OCI-LY7 (cell line): ENCODE measurements around the gene PRKCI. TPM values are rescaled to one million over a fixed set of nuclear protein-coding genes. Genes with fewer than 3 reads are reported as not detected.

Source experiments
- BruUV-seq: library from RNA; stranded (reverse); fragments of 400-500 nt; replicated peaks from 2 replicates; lab custom pipeline; 2021; lab: Mats Ljungman, UMichigan
- CTCF ChIA-PET: fragments of 300-600 bp; sonication (Branson Sonifier 250); formaldehyde crosslinking; loops from one replicate; lab custom pipeline; 2022; ENCODE audit warnings: antibody characterized with exemption; ENCODE audit not compliant: unreplicated experiment; lab: Charles Lee
- POLR2A ChIA-PET: fragments of 300-600 bp; sonication (Branson Sonifier 250); formaldehyde crosslinking; loops from one replicate; lab custom pipeline; 2022; ENCODE audit warnings: antibody characterized with exemption; lab: Charles Lee
- DNase-seq: peaks from one replicate; pipeline ENCODE4 v3.0.0-alpha.2; 2015; ENCODE audit warnings: low spot score
- H2AFZ ChIP-seq: fragments of 200-600 bp; sonication (generic), shearing (Covaris generic); 2 replicates; pipeline ENCODE4 v1.6.1; 2014; ENCODE audit warnings: mild to moderate bottlenecking, antibody characterized with exemption, low read length, moderate library complexity
- H3K27ac ChIP-seq: fragments of 200-600 bp; sonication (generic); 2 replicates; pipeline ENCODE4 v1.5.1; 2014; ENCODE audit warnings: mixed run types, low read depth, mild to moderate bottlenecking, moderate library complexity, low read length, inconsistent platforms; ENCODE audit not compliant: poor library complexity, severe bottlenecking
- H3K36me3 ChIP-seq: fragments of 200-600 bp; sonication (generic); 2 replicates; pipeline ENCODE4 v1.6.1; 2014; ENCODE audit warnings: mild to moderate bottlenecking, antibody characterized with exemption, low read length, moderate library complexity, mixed read lengths; ENCODE audit not compliant: insufficient read depth
- H3K4me1 ChIP-seq: fragments of 200-600 bp; sonication (generic); 2 replicates; pipeline ENCODE4 v1.5.1; 2014; ENCODE audit warnings: mild to moderate bottlenecking, low read length; ENCODE audit not compliant: insufficient read depth, poor library complexity, severe bottlenecking
- H3K4me2 ChIP-seq: fragments of 200-600 bp; sonication (generic); 2 replicates; pipeline ENCODE4 v1.6.1; 2014; ENCODE audit warnings: mild to moderate bottlenecking, low read length
- H3K4me3 ChIP-seq: fragments of 200-600 bp; sonication (generic); 2 replicates; pipeline ENCODE4 v1.5.1; 2014; ENCODE audit warnings: mild to moderate bottlenecking, low read depth, low read length; ENCODE audit not compliant: poor library complexity, severe bottlenecking
- H3K79me2 ChIP-seq: fragments of 200-600 bp; sonication (generic); 2 replicates; pipeline ENCODE4 v1.6.1; 2016; ENCODE audit warnings: low read depth, mild to moderate bottlenecking, low read length, moderate library complexity, mixed read lengths; ENCODE audit not compliant: insufficient read depth
- H3K9me2 ChIP-seq: fragments of 200-600 bp; sonication (generic); 2 replicates; pipeline ENCODE4 v1.6.1; 2016; ENCODE audit warnings: mild to moderate bottlenecking, low read length, mixed read lengths; ENCODE audit not compliant: insufficient read depth
- H3K9me3 ChIP-seq: fragments of 200-600 bp; sonication (generic); 2 replicates; pipeline ENCODE4 v1.6.1; 2014; ENCODE audit warnings: mild to moderate bottlenecking, mixed run types, low read length, mixed read lengths
- H4K20me1 ChIP-seq: fragments of 200-600 bp; sonication (generic); 2 replicates; pipeline ENCODE4 v1.6.1; 2014; ENCODE audit warnings: mild to moderate bottlenecking, antibody characterized with exemption, low read length, moderate library complexity, mixed read lengths; ENCODE audit not compliant: insufficient read depth
- CTCF ChIP-seq: fragments of 200-600 bp; sonication (generic); conservative IDR thresholded peaks from 2 replicates; pipeline ENCODE4 v1.5.1; 2014; ENCODE audit warnings: mild to moderate bottlenecking, antibody characterized with exemption, low read length, moderate library complexity, mixed read lengths
- EZH2phosphoT487 ChIP-seq: fragments of 200-600 bp; sonication (generic); IDR thresholded peaks from 2 replicates; pipeline ENCODE4 v1.6.1; 2018; ENCODE audit warnings: low read depth, borderline replicate concordance, mild to moderate bottlenecking, mixed run types, antibody characterized with exemption, low read length, moderate library complexity, mixed read lengths
- intact Hi-C: fragments of 100-400 bp; cut with micrococcal nuclease; formaldehyde crosslinking; loops from one replicate; pipeline ENCODE4 v1.10.0; 2022; ENCODE audit not compliant: unreplicated experiment
- total RNA-seq, 2 experiments: library from RNA; depleted of rRNA in 1 of 2; stranded (reverse); fragments of >200 nt in 1 of 2; shearing (Covaris generic) in 1 of 2; gene quantifications; 2 replicates each; pipeline ENCODE4 v1.2.3, GENCODE V29; 2014 to 2022

The PRKCI gene
- total RNA-seq, 2 experiments from 2014 or later, result 27.6 to 36.2 TPM

GRCh38 chr3:170233530-170233929 is 11.3 kb downstream of the PRKCI start:
- H3K4me1 ChIP-seq, result peaks cover 12% of the 10 kb centered on the region
- ChIA-PET CTCF (no interaction called here), POLR2A (interaction anchor here (0.6 to 2.3 kb wide), 4 partner anchors 10 to 110 kb away, joined by 3 to 10 read pairs (median 3); no protein-coding TSS in a partner anchor)
- no peaks in the 10 kb centered on the region for H3K9me3 ChIP-seq
- TF ChIP-seq EZH2phosphoT487, result no peak
- no peak for TF ChIP-seq CTCF
- H3K36me3 ChIP-seq, result peaks cover 35% of the 10 kb centered on the region
- no TSS peak for BruUV-seq
- H3K79me2 ChIP-seq, result peaks cover 46% of the 10 kb centered on the region; the same call in 1 of the 2 replicates
- DNase-seq, result no peak
- intact Hi-C loops, result no loop called here
- no peak overlapping the region for H3K4me2 ChIP-seq
- no peaks in the 10 kb centered on the region for H3K9me2 ChIP-seq
- H3K4me3 ChIP-seq, result no peak overlapping the region
- no peaks in the 10 kb centered on the region for H4K20me1 ChIP-seq
- H2AFZ ChIP-seq, result no peak overlapping the region
- H3K27ac ChIP-seq, result no peak overlapping the region

GRCh38 chr3:170240142-170240541 is 17.9 kb downstream of the PRKCI start:
- DNase-seq, result no peak
- Histone ChIP-seq H3K9me2 (no peaks in the 10 kb centered on the region), H3K79me2 (no peaks in the 10 kb centered on the region; the same call in 1 of the 2 replicates), H3K9me3 (no peaks in the 10 kb centered on the region), H3K4me1 (no peaks in the 10 kb centered on the region), H3K4me3 (no peak overlapping the region), H3K4me2 (no peak overlapping the region), H3K27ac (no peak overlapping the region), H2AFZ (no peak overlapping the region), H4K20me1 (no peaks in the 10 kb centered on the region), H3K36me3 (peaks cover 43% of the 10 kb centered on the region)
- no TSS peak for BruUV-seq
- ChIA-PET POLR2A (interaction anchor here (0.5 to 0.9 kb wide), 6 partner anchors 22 to 1790 kb away, joined by 3 to 5 read pairs (median 3); no protein-coding TSS in a partner anchor), CTCF (no interaction called here)
- intact Hi-C loops, result no loop called here
- TF ChIP-seq CTCF (no peak), EZH2phosphoT487 (no peak)

- H3K79me2 ChIP-seq, result no peaks in the 10 kb centered on the region
- no peaks in the 10 kb centered on the region for H3K9me2 ChIP-seq
- no peak overlapping the region for H3K4me3 ChIP-seq
- no TSS peak for BruUV-seq
- TF ChIP-seq EZH2phosphoT487, result no peak
- TF ChIP-seq CTCF, result no peak
- ChIA-PET CTCF (no interaction called here), POLR2A (interaction anchor here (0.6 to 0.8 kb wide), 2 partner anchors 23 to 69 kb away, joined by 3 to 4 read pairs; no protein-coding TSS in a partner anchor)
- intact Hi-C loops, result no loop called here
- no peaks in the 10 kb centered on the region for H3K4me1 ChIP-seq
- no peak overlapping the region for H3K4me2 ChIP-seq
- no peak overlapping the region for H3K27ac ChIP-seq
- no peaks in the 10 kb centered on the region for H3K9me3 ChIP-seq
- H3K36me3 ChIP-seq, result peaks cover 40% of the 10 kb centered on the region
- no peaks in the 10 kb centered on the region for H4K20me1 ChIP-seq
- DNase-seq, result no peak
- no peak overlapping the region for H2AFZ ChIP-seq
Observed at GRCh38 chr3:170240671-170241070, 18.4 kb downstream of the PRKCI start.
